IMR-90 (cell line): ENCODE data around the gene RAP2C. TPM values are rescaled to one million over a fixed set of nuclear protein-coding genes. Genes with fewer than 3 reads are reported as not detected.

ENCODE experiments used
- ATAC-seq: fragments of 200-7000 bp; cut with Tn5 transposase; 2 replicates; pipeline ENCODE4 v1.9.1; 2020; ENCODE audit warnings: low read depth, mild to moderate bottlenecking, moderate library complexity
- BruUV-seq: library from RNA; stranded (reverse); fragments of 400-500 nt; replicated peaks from 2 replicates; lab custom pipeline; 2021; lab: Mats Ljungman, UMichigan
- CTCF ChIA-PET: fragments of 300-600 bp; formaldehyde crosslinking; extraction: SDS; loops from one replicate; lab custom pipeline; 2021; ENCODE audit warnings: antibody characterized with exemption; lab: Yijun Ruan, JAX
- POLR2A ChIA-PET: fragments of 300-600 bp; sonication (Branson Sonifier 250); formaldehyde crosslinking; loops from one replicate; lab custom pipeline; 2022; ENCODE audit warnings: antibody characterized with exemption; ENCODE audit not compliant: unreplicated experiment; lab: Charles Lee
- DNase-seq: peaks from one replicate; pipeline ENCODE4 v3.0.0; 2013
- H2AFZ ChIP-seq: replicated peaks from 2 replicates; pipeline ENCODE3; 2013; ENCODE audit warnings: low read length, mild to moderate bottlenecking; ENCODE audit not compliant: poor library complexity
- H2AK5ac ChIP-seq: 2 replicates; pipeline ENCODE4 v1.6.1; 2013; ENCODE audit warnings: low read depth, low read length, inconsistent platforms
- H2AK9ac ChIP-seq: replicated peaks from 2 replicates; pipeline ENCODE3; 2013; ENCODE audit warnings: mild to moderate bottlenecking, low read depth, low read length, moderate library complexity; ENCODE audit not compliant: poor library complexity
- H2BK120ac ChIP-seq: 2 replicates; pipeline ENCODE4 v1.6.1; 2013; ENCODE audit warnings: low read depth, low read length, inconsistent platforms
- H2BK15ac ChIP-seq: 3 replicates; pipeline ENCODE4 v1.6.1; 2013; ENCODE audit warnings: low read depth, low read length, inconsistent platforms
- H2BK20ac ChIP-seq: 2 replicates; pipeline ENCODE4 v1.6.1; 2013; ENCODE audit warnings: low read depth, mild to moderate bottlenecking, inconsistent platforms, low read length, moderate library complexity
- H2BK5ac ChIP-seq: 2 replicates; pipeline ENCODE4 v1.6.1; 2013; ENCODE audit warnings: mild to moderate bottlenecking, low read depth, low read length, inconsistent platforms; ENCODE audit not compliant: poor library complexity, severe bottlenecking
- H3K14ac ChIP-seq: replicated peaks from 2 replicates; pipeline ENCODE4 v1.6.1; 2013; ENCODE audit warnings: low read depth, low read length, inconsistent platforms
- H3K18ac ChIP-seq: 2 replicates; pipeline ENCODE4 v1.6.1; 2013; ENCODE audit warnings: low read depth, low read length, control low read depth
- H3K23ac ChIP-seq: 2 replicates; pipeline ENCODE4 v1.6.1; 2013; ENCODE audit warnings: low read depth, low read length, inconsistent platforms
- H3K27ac ChIP-seq: 2 replicates; pipeline ENCODE4 v1.5.1; 2013; ENCODE audit warnings: mild to moderate bottlenecking, control low read depth, low read length; ENCODE audit not compliant: insufficient read depth
- H3K27me3 ChIP-seq: 2 replicates; pipeline ENCODE4 v1.6.1; 2013; ENCODE audit warnings: low read length; ENCODE audit not compliant: control insufficient read depth, insufficient read depth
- H3K36me3 ChIP-seq: 2 replicates; pipeline ENCODE4 v1.6.1; 2013; ENCODE audit warnings: low read length, mixed read lengths; ENCODE audit not compliant: control insufficient read depth, insufficient read depth
- H3K4ac ChIP-seq: 2 replicates; pipeline ENCODE4 v1.6.1; 2013; ENCODE audit warnings: low read depth, low read length, inconsistent platforms
- H3K4me1 ChIP-seq: 2 replicates; pipeline ENCODE4 v1.6.1; 2013; ENCODE audit warnings: low read length, mixed read lengths; ENCODE audit not compliant: control insufficient read depth, insufficient read depth
- H3K4me2 ChIP-seq: 2 replicates; pipeline ENCODE4 v1.6.1; 2013; ENCODE audit warnings: low read depth, mild to moderate bottlenecking, control low read depth, low read length, moderate library complexity
- H3K4me3 ChIP-seq: 2 replicates; pipeline ENCODE4 v1.5.1; 2013; ENCODE audit warnings: low read depth, mild to moderate bottlenecking, control low read depth, low read length, moderate library complexity; ENCODE audit not compliant: insufficient read depth
- H3K56ac ChIP-seq: 2 replicates; pipeline ENCODE4 v1.6.1; 2013; ENCODE audit warnings: low read length, inconsistent platforms; ENCODE audit not compliant: insufficient read depth; ENCODE audit errors: extremely low read depth
- H3K79me1 ChIP-seq, 2 experiments: 2 replicates each; pipeline ENCODE4 v1.6.1; 2013; ENCODE audit warnings: low read length in 2 of 2, inconsistent platforms in 1 of 2, low read depth in 1 of 2
- H3K9ac ChIP-seq: 2 replicates; pipeline ENCODE4 v1.6.1; 2013; ENCODE audit warnings: low read depth, low read length, control low read depth
- H3K9me1 ChIP-seq: 2 replicates; pipeline ENCODE4 v1.6.1; 2013; ENCODE audit warnings: low read length, inconsistent platforms; ENCODE audit not compliant: insufficient read depth
- H3K9me3 ChIP-seq: 2 replicates; pipeline ENCODE4 v1.6.1; 2013; ENCODE audit warnings: low read length; ENCODE audit not compliant: control insufficient read depth, insufficient read depth
- H4K20me1 ChIP-seq: 2 replicates; pipeline ENCODE4 v1.6.1; 2013; ENCODE audit warnings: low read length, inconsistent platforms; ENCODE audit not compliant: insufficient read depth
- H4K5ac ChIP-seq: 2 replicates; pipeline ENCODE4 v1.6.1; 2013; ENCODE audit warnings: mild to moderate bottlenecking, low read depth, low read length, control low read depth
- H4K8ac ChIP-seq, 2 experiments: 2 replicates each; pipeline ENCODE4 v1.6.1; 2013; ENCODE audit warnings: low read depth in 2 of 2, low read length in 2 of 2, control low read depth in 1 of 2, inconsistent platforms in 1 of 2
- H4K91ac ChIP-seq: 2 replicates; pipeline ENCODE4 v1.6.1; 2013; ENCODE audit warnings: low read depth, low read length, inconsistent platforms; ENCODE audit not compliant: insufficient read depth
- BHLHE40 ChIP-seq: fragments of 150-350 bp; IDR thresholded peaks from 2 replicates; pipeline ENCODE4 v1.6.1; 2016; ENCODE audit warnings: mild to moderate bottlenecking, low read depth, low read length
- CEBPB ChIP-seq: IDR thresholded peaks from 2 replicates; pipeline ENCODE4 v1.6.1; 2012; ENCODE audit warnings: low read depth, low read length, improper control_type of control experiment
- CHD1 ChIP-seq: IDR thresholded peaks from 2 replicates; pipeline ENCODE4 v1.6.1; 2012; ENCODE audit warnings: low read depth, low read length, improper control_type of control experiment
- FOS ChIP-seq: fragments of 150-350 bp; IDR thresholded peaks from 2 replicates; pipeline ENCODE4 v1.6.1; 2016; ENCODE audit warnings: low read depth, low read length
- MAFK ChIP-seq: IDR thresholded peaks from 2 replicates; pipeline ENCODE4 v1.6.1; 2012; ENCODE audit warnings: low read depth, low read length, improper control_type of control experiment
- NFE2L2 ChIP-seq: fragments of 150-350 bp; IDR thresholded peaks from 2 replicates; pipeline ENCODE4 v1.6.1; 2016; ENCODE audit warnings: low read depth, mild to moderate bottlenecking, low read length
- POLR2A ChIP-seq: IDR thresholded peaks from 2 replicates; pipeline ENCODE4 v1.6.1; 2012; ENCODE audit warnings: mild to moderate bottlenecking, low read depth, low read length
- RAD21 ChIP-seq: IDR thresholded peaks from 2 replicates; pipeline ENCODE4 v1.6.1; 2012; ENCODE audit warnings: low read length, improper control_type of control experiment
- WGBS, 2 experiments: methylation state at CpG; one replicate each; pipeline versions ENCODE4 v1.1.5 to v1.1.7; 2013; ENCODE audit warnings: missing lambda C conversion rate in 2 of 2; ENCODE audit not compliant: insufficient read length in 1 of 2; ENCODE audit errors: extremely low coverage in 2 of 2; 5-methylcytosine and 5-hydroxymethylcytosine counted together
- dilution Hi-C: fragments of 300-500 bp; cut with HindIII; formaldehyde crosslinking; loops from one replicate; pipeline ENCODE4 v1.14.3; 2018; ENCODE audit warnings: low sequenced_read_pairs; ENCODE audit not compliant: unreplicated experiment
- in situ Hi-C: fragments of 300-500 bp; cut with MboI; formaldehyde crosslinking; loops from 3 replicates; pipeline ENCODE4 v1.14.3; 2019; ENCODE audit warnings: low sequenced_read_pairs, inconsistent platforms, mixed read lengths
- intact Hi-C: fragments of 100-400 bp; cut with micrococcal nuclease; formaldehyde crosslinking; loops from 2 replicates; pipeline ENCODE4 v1.10.0; 2022
- polyA plus RNA-seq, 3 experiments: library from polyadenylated mRNA; depleted of rRNA; stranded (reverse); fragments of >200 nt; gene quantifications; 2 replicates each; pipeline ENCODE4 v1.2.3, GENCODE V29; 2012; ENCODE audit warnings: low replicate concordance in 1 of 3
- total RNA-seq: library from RNA; depleted of rRNA; stranded (reverse); fragments of >200 nt; gene quantifications from 2 replicates; pipeline ENCODE4 v1.2.3, GENCODE V29; 2012
- TF ChIP-seq, protein P1 (sequence below): conservative IDR thresholded peaks from 2 replicates; pipeline ENCODE4 v1.5.1; 2012; ENCODE audit warnings: mild to moderate bottlenecking, low read depth, low read length, improper control_type of control experiment

The RAP2C gene
- total and polyA plus RNA-seq, 2 of the 4 experiments (the other 2 are of a cell fraction) = 7.6 to 24.9 TPM

GRCh38 chrX:132216283-132216682 lies 3.0 kb downstream of the RAP2C start:
- H3K56ac ChIP-seq = no peak overlapping the region
- H3K79me1 ChIP-seq = peaks cover 0 to 17% of the 10 kb centered on the region in 2 experiments; a peak in 2 of 4 replicates
- peak overlapping the region; percentile 72 for H3K9ac ChIP-seq
- no peaks in the 10 kb centered on the region for H4K20me1 ChIP-seq
- H3K27ac ChIP-seq = no peak overlapping the region
- DNase-seq (no peak), ATAC-seq (no peak)
- 0 out of 2 replicates have a peak, but pooled peaks cover 2% of the 10 kb centered on the region for H3K27me3 ChIP-seq
- H3K18ac ChIP-seq = no peak overlapping the region
- dilution Hi-C loops = no loop called here
- ChIA-PET CTCF (no interaction called here), POLR2A (interaction anchor here (0.6 kb wide), 1 partner anchor 21 kb away, joined by 13 read pairs; no protein-coding TSS in a partner anchor)
- H2AFZ ChIP-seq = no peak overlapping the region
- H3K4ac ChIP-seq = no peak overlapping the region
- no peak overlapping the region for H4K8ac ChIP-seq
- H3K23ac ChIP-seq = no peak overlapping the region
- H3K4me3 ChIP-seq = peak overlapping the region; percentile 88
- no peak overlapping the region for H2AK5ac ChIP-seq
- no CpG with 5 or more reads among the region's 8 CpGs for WGBS, 2 experiments
- no peak overlapping the region for H2AK9ac ChIP-seq
- H3K9me3 ChIP-seq = no peaks in the 10 kb centered on the region
- H3K14ac ChIP-seq = no peak overlapping the region
- H4K91ac ChIP-seq = no peak overlapping the region
- H3K9me1 ChIP-seq = no peaks in the 10 kb centered on the region
- H2BK20ac ChIP-seq = no peak overlapping the region
- in situ Hi-C loops = no loop called here
- peak overlapping the region; percentile 91 for H3K4me2 ChIP-seq
- no peak for TF ChIP-seq CEBPB
- no peak for TF ChIP-seq FOS
- no peak for TF ChIP-seq NFE2L2
- TF ChIP-seq RAD21 = no peak
- no peak for TF ChIP-seq BHLHE40
- TF ChIP-seq POLR2A = no peak
- TF ChIP-seq MAFK = no peak
- TF ChIP-seq, protein P1, sequence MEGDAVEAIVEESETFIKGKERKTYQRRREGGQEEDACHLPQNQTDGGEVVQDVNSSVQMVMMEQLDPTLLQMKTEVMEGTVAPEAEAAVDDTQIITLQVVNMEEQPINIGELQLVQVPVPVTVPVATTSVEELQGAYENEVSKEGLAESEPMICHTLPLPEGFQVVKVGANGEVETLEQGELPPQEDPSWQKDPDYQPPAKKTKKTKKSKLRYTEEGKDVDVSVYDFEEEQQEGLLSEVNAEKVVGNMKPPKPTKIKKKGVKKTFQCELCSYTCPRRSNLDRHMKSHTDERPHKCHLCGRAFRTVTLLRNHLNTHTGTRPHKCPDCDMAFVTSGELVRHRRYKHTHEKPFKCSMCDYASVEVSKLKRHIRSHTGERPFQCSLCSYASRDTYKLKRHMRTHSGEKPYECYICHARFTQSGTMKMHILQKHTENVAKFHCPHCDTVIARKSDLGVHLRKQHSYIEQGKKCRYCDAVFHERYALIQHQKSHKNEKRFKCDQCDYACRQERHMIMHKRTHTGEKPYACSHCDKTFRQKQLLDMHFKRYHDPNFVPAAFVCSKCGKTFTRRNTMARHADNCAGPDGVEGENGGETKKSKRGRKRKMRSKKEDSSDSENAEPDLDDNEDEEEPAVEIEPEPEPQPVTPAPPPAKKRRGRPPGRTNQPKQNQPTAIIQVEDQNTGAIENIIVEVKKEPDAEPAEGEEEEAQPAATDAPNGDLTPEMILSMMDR = no peak
- TF ChIP-seq CHD1 = no peak
- BruUV-seq = no TSS peak
- H3K4me1 ChIP-seq = no peaks in the 10 kb centered on the region
- no peak overlapping the region for H2BK15ac ChIP-seq
- H2BK120ac ChIP-seq = no peak overlapping the region
- peak overlapping the region; percentile 72 for H2BK5ac ChIP-seq
- intact Hi-C loops = loop anchor here (5.0 kb wide), 1 partner anchor 271 kb away; the partner anchor contains the start of gene MBNL3
- H3K36me3 ChIP-seq = peaks cover 7% of the 10 kb centered on the region
- no peak overlapping the region for H4K5ac ChIP-seq
